ENCODE data around the gene TSC22D3.

GRCh38 chrX:107673431-107673830, 102.2 kb downstream of the TSC22D3 start:
- no peak for TF ChIP-seq TAF1 (IDR thresholded peaks at IDR 0.05; ENCODE audit: borderline replicate concordance, insufficient read depth, low read length)
- TF ChIP-seq REST (IDR thresholded peaks at IDR 0.05; ENCODE audit: insufficient read depth in 1 of 2, low read depth in 2 of 2, low read length in 2 of 2) = no peak
- TF ChIP-seq POLR2AphosphoS5 (IDR thresholded peaks at IDR 0.05; ENCODE audit: low read depth, low read length) = no peak
- TF ChIP-seq SIN3A (IDR thresholded peaks at IDR 0.05; ENCODE audit: borderline replicate concordance, insufficient read depth, low read length) = no peak

Measured in PFSK-1 (cell line).